ENCODE data around the gene TSHR.

DNA sequence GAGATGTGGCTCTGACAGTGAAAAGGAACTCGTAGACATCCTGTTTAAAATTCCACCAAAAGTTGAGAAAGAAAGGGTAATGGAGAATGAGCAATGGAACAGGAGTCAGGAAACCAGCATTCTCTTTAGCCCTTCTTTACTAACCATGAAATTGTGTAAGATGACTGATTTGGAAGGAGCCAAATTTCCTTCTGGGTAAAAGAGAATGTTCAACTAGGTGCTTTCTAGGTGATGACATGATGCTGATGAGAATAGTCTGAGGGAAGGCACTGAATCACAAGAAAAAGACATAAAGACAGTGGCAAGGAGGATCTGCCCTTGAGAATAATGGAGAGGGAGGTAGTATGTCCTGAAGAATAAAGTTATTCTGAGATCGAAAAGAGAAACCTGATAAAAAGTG is 2.2 kb downstream of the TSHR start:
- TF ChIP-seq SIX4 (CRISPR knock-in tag; IDR thresholded peaks at IDR 0.05), result no peak
- TF ChIP-seq, protein P1, sequence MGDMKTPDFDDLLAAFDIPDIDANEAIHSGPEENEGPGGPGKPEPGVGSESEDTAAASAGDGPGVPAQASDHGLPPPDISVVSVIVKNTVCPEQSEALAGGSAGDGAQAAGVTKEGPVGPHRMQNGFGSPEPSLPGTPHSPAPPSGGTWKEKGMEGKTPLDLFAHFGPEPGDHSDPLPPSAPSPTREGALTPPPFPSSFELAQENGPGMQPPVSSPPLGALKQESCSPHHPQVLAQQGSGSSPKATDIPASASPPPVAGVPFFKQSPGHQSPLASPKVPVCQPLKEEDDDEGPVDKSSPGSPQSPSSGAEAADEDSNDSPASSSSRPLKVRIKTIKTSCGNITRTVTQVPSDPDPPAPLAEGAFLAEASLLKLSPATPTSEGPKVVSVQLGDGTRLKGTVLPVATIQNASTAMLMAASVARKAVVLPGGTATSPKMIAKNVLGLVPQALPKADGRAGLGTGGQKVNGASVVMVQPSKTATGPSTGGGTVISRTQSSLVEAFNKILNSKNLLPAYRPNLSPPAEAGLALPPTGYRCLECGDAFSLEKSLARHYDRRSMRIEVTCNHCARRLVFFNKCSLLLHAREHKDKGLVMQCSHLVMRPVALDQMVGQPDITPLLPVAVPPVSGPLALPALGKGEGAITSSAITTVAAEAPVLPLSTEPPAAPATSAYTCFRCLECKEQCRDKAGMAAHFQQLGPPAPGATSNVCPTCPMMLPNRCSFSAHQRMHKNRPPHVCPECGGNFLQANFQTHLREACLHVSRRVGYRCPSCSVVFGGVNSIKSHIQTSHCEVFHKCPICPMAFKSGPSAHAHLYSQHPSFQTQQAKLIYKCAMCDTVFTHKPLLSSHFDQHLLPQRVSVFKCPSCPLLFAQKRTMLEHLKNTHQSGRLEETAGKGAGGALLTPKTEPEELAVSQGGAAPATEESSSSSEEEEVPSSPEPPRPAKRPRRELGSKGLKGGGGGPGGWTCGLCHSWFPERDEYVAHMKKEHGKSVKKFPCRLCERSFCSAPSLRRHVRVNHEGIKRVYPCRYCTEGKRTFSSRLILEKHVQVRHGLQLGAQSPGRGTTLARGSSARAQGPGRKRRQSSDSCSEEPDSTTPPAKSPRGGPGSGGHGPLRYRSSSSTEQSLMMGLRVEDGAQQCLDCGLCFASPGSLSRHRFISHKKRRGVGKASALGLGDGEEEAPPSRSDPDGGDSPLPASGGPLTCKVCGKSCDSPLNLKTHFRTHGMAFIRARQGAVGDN (CRISPR knock-in tag; IDR thresholded peaks at IDR 0.05), result no peak
- TF ChIP-seq, protein P2, sequence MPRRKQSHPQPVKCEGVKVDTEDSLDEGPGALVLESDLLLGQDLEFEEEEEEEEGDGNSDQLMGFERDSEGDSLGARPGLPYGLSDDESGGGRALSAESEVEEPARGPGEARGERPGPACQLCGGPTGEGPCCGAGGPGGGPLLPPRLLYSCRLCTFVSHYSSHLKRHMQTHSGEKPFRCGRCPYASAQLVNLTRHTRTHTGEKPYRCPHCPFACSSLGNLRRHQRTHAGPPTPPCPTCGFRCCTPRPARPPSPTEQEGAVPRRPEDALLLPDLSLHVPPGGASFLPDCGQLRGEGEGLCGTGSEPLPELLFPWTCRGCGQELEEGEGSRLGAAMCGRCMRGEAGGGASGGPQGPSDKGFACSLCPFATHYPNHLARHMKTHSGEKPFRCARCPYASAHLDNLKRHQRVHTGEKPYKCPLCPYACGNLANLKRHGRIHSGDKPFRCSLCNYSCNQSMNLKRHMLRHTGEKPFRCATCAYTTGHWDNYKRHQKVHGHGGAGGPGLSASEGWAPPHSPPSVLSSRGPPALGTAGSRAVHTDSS (CRISPR knock-in tag; conservative IDR thresholded peaks at IDR 0.05), result no peak
- no peak for TF ChIP-seq PAF1 (CRISPR knock-in tag; IDR thresholded peaks at IDR 0.05)
- TF ChIP-seq, protein P3, sequence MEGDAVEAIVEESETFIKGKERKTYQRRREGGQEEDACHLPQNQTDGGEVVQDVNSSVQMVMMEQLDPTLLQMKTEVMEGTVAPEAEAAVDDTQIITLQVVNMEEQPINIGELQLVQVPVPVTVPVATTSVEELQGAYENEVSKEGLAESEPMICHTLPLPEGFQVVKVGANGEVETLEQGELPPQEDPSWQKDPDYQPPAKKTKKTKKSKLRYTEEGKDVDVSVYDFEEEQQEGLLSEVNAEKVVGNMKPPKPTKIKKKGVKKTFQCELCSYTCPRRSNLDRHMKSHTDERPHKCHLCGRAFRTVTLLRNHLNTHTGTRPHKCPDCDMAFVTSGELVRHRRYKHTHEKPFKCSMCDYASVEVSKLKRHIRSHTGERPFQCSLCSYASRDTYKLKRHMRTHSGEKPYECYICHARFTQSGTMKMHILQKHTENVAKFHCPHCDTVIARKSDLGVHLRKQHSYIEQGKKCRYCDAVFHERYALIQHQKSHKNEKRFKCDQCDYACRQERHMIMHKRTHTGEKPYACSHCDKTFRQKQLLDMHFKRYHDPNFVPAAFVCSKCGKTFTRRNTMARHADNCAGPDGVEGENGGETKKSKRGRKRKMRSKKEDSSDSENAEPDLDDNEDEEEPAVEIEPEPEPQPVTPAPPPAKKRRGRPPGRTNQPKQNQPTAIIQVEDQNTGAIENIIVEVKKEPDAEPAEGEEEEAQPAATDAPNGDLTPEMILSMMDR (CRISPR knock-in tag; IDR thresholded peaks at IDR 0.05), result no peak
- TF ChIP-seq PRMT3 (CRISPR knock-in tag; IDR thresholded peaks at IDR 0.05; ENCODE audit: borderline replicate concordance, low read depth), result no peak
- no peak for TF ChIP-seq ZZZ3 (CRISPR knock-in tag; IDR thresholded peaks at IDR 0.05; ENCODE audit: borderline replicate concordance)
- no peak for TF ChIP-seq ZNF790 (CRISPR knock-in tag; IDR thresholded peaks at IDR 0.05; ENCODE audit: borderline replicate concordance)
- TF ChIP-seq, protein P4, sequence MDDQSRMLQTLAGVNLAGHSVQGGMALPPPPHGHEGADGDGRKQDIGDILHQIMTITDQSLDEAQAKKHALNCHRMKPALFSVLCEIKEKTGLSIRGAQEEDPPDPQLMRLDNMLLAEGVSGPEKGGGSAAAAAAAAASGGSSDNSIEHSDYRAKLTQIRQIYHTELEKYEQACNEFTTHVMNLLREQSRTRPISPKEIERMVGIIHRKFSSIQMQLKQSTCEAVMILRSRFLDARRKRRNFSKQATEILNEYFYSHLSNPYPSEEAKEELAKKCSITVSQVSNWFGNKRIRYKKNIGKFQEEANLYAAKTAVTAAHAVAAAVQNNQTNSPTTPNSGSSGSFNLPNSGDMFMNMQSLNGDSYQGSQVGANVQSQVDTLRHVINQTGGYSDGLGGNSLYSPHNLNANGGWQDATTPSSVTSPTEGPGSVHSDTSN (CRISPR knock-in tag; IDR thresholded peaks at IDR 0.05; ENCODE audit: borderline replicate concordance), result no peak

All from HepG2 (cell line).